ENCODE results near the gene TRIM6. TPM values are rescaled to one million over a fixed set of nuclear protein-coding genes. Genes with fewer than 3 reads are reported as not detected.

The TRIM6 gene
- total RNA-seq, 1 experiment from 2014 or later, result 10.1 TPM

GRCh38 chr11:5592615-5593014 lies 3.8 kb upstream of the TRIM6 start:
- no peaks in the 10 kb centered on the region for H3K9me2 ChIP-seq (replicated peaks; ENCODE audit: low read length)
- CTCF ChIA-PET, result no interaction called here
- TF ChIP-seq EZH2 (IDR thresholded peaks at IDR 0.05; ENCODE audit: low read length, unreplicated experiment) (no peak), CTCF (conservative IDR thresholded peaks at IDR 0.05; ENCODE audit: low read depth, low read length) (no peak), EZH2phosphoT487 (IDR thresholded peaks at IDR 0.05; ENCODE audit: borderline replicate concordance, low read length) (no peak)

GRCh38 chr11:5593146-5593545 lies 3.3 kb upstream of the TRIM6 start:
- BruUV-seq (replicated peaks), result no TSS peak
- intact Hi-C loops (cut with micrococcal nuclease), result no loop called here
- Histone ChIP-seq H3K4me3 (ENCODE audit: low read length) (no peak overlapping the region), H3K27ac (ENCODE audit: low read length) (no peak overlapping the region), H3K9ac (ENCODE audit: low read length) (no peak overlapping the region), H3K79me2 (ENCODE audit: low read length) (peaks cover 9% of the 10 kb centered on the region), H3K9me2 (replicated peaks; ENCODE audit: low read length) (no peaks in the 10 kb centered on the region), H3K27me3 (ENCODE audit: low read length) (no peaks in the 10 kb centered on the region), H3K36me3 (ENCODE audit: low read depth, low read length) (no peaks in the 10 kb centered on the region), H2AFZ (ENCODE audit: low read length) (no peak overlapping the region), H3K9me3 (ENCODE audit: low read length) (no peaks in the 10 kb centered on the region), H3K4me1 (ENCODE audit: insufficient read depth, low read length) (peaks cover 4% of the 10 kb centered on the region), H3F3A (ENCODE audit: low read length, unreplicated experiment) (peaks cover 4% of the 10 kb centered on the region), H3K4me2 (ENCODE audit: low read length) (no peak overlapping the region), H4K20me1 (ENCODE audit: low read length) (no peaks in the 10 kb centered on the region)
- no peak for ATAC-seq
- DNase-seq, result no peak
- TF ChIP-seq EZH2 (IDR thresholded peaks at IDR 0.05; ENCODE audit: low read length, unreplicated experiment) (no peak), EZH2phosphoT487 (IDR thresholded peaks at IDR 0.05; ENCODE audit: borderline replicate concordance, low read length) (no peak), CTCF (conservative IDR thresholded peaks at IDR 0.05; ENCODE audit: low read depth, low read length) (no peak)
- ChIA-PET POLR2A (ENCODE audit: unreplicated experiment) (no interaction called here), CTCF (no interaction called here)

More at GRCh38 chr11:5592615-5593014, 3.8 kb upstream of the TRIM6 start:
- no peak overlapping the region for H3K27ac ChIP-seq (ENCODE audit: low read length)
- no peaks in the 10 kb centered on the region for H3K9me3 ChIP-seq (ENCODE audit: low read length)
- H3K4me2 ChIP-seq (ENCODE audit: low read length), result no peak overlapping the region
- no peak overlapping the region for H2AFZ ChIP-seq (ENCODE audit: low read length)
- DNase-seq, result no peak
- no peak overlapping the region for H3K9ac ChIP-seq (ENCODE audit: low read length)
- H3K79me2 ChIP-seq (ENCODE audit: low read length), result peaks cover 3% of the 10 kb centered on the region
- H3K4me3 ChIP-seq (ENCODE audit: low read length), result no peak overlapping the region
- H4K20me1 ChIP-seq (ENCODE audit: low read length), result no peaks in the 10 kb centered on the region
- H3F3A ChIP-seq (ENCODE audit: low read length, unreplicated experiment), result peaks cover 4% of the 10 kb centered on the region
- BruUV-seq (replicated peaks), result no TSS peak
- H3K36me3 ChIP-seq (ENCODE audit: low read depth, low read length), result no peaks in the 10 kb centered on the region
- H3K27me3 ChIP-seq (ENCODE audit: low read length), result no peaks in the 10 kb centered on the region
- POLR2A ChIA-PET (ENCODE audit: unreplicated experiment), result no interaction called here
- no peak for ATAC-seq
- H3K4me1 ChIP-seq (ENCODE audit: insufficient read depth, low read length), result no peaks in the 10 kb centered on the region; the same call in none of the 2 replicates
- intact Hi-C loops (cut with micrococcal nuclease), result no loop called here

- Histone ChIP-seq H3K9me3 (ENCODE audit: low read length) (no peaks in the 10 kb centered on the region), H3K79me2 (ENCODE audit: low read length) (peaks cover 36% of the 10 kb centered on the region), H3K4me2 (ENCODE audit: low read length) (peak overlapping the region; percentile 99), H3K9ac (ENCODE audit: low read length) (peak overlapping the region; percentile 78; the same call in 1 of the 2 replicates), H3F3A (ENCODE audit: low read length, unreplicated experiment) (peaks cover 4% of the 10 kb centered on the region), H3K36me3 (ENCODE audit: low read depth, low read length) (no peaks in the 10 kb centered on the region; the same call in 1 of the 2 replicates), H3K4me1 (ENCODE audit: insufficient read depth, low read length) (peaks cover 18% of the 10 kb centered on the region), H3K27ac (ENCODE audit: low read length) (no peak overlapping the region), H4K20me1 (ENCODE audit: low read length) (no peaks in the 10 kb centered on the region), H3K27me3 (ENCODE audit: low read length) (no peaks in the 10 kb centered on the region), H3K9me2 (replicated peaks; ENCODE audit: low read length) (no peaks in the 10 kb centered on the region), H3K4me3 (ENCODE audit: low read length) (peak overlapping the region; percentile 98), H2AFZ (ENCODE audit: low read length) (peak overlapping the region; percentile 98)
- ChIA-PET CTCF (no interaction called here), POLR2A (ENCODE audit: unreplicated experiment) (no interaction called here)
- no TSS peak for BruUV-seq (replicated peaks)
- DNase-seq (no peak), ATAC-seq (0 out of 2 replicates have a peak, but pooled peaks have one; percentile 7)
- intact Hi-C loops (cut with micrococcal nuclease), result loop anchor here (1.0 to 5.0 kb wide), 2 partner anchors 23 to 209 kb away; partner anchors contain the start of gene OR52N2
- TF ChIP-seq CTCF (conservative IDR thresholded peaks at IDR 0.05; ENCODE audit: low read depth, low read length) (no peak), EZH2 (IDR thresholded peaks at IDR 0.05; ENCODE audit: low read length, unreplicated experiment) (no peak), EZH2phosphoT487 (IDR thresholded peaks at IDR 0.05; ENCODE audit: borderline replicate concordance, low read length) (no peak)
Observed at GRCh38 chr11:5597953-5598352, 1.5 kb downstream of the TRIM6 start.

All from PC-3 (cell line).